ENCODE data around the gene METRNL. TPM values are rescaled to one million over a fixed set of nuclear protein-coding genes. Genes with fewer than 3 reads are reported as not detected.
"Not testable (repeated sequence)": the region's sequence is repeated elsewhere in the genome, so short reads cannot be mapped to it uniquely, and the experiment has no call there.

METRNL gene
- total RNA-seq, 1 donor from 2014 or later, result 47.1 TPM

GRCh38 chr17:83132251-83133081 is 53.1 kb downstream of the METRNL start:
- Mint-ChIP-seq H3K36me3 (ENCODE audit: unreplicated experiment) (no peaks in the 10 kb centered on the region), H3K9me3 (ENCODE audit: unreplicated experiment) (peaks cover 2% of the 10 kb centered on the region), H3K4me1 (ENCODE audit: low read depth, unreplicated experiment) (peaks cover 2% of the 10 kb centered on the region), H3K27ac (ENCODE audit: unreplicated experiment) (no peak overlapping the region), H3K27me3 (ENCODE audit: unreplicated experiment) (peaks cover 2% of the 10 kb centered on the region), H3K4me3 (ENCODE audit: unreplicated experiment) (no peak overlapping the region)
- DNase-seq, result no peak
- TF ChIP-seq CTCF (IDR thresholded peaks at IDR 0.05; ENCODE audit: partially characterized antibody, unreplicated experiment), result no peak

GRCh38 chr17:83133302-83134121 is 54.1 kb downstream of the METRNL start:
- TF ChIP-seq CTCF (IDR thresholded peaks at IDR 0.05; ENCODE audit: partially characterized antibody, unreplicated experiment), result no peak
- no peaks in the 10 kb centered on the region for H3K36me3 Mint-ChIP-seq (ENCODE audit: unreplicated experiment)
- H3K4me1 Mint-ChIP-seq (ENCODE audit: low read depth, unreplicated experiment), result peaks cover 2% of the 10 kb centered on the region
- no peak overlapping the region for H3K27ac Mint-ChIP-seq (ENCODE audit: unreplicated experiment)
- peaks cover 2% of the 10 kb centered on the region for H3K9me3 Mint-ChIP-seq (ENCODE audit: unreplicated experiment)
- no peak for DNase-seq
- no peaks in the 10 kb centered on the region for H3K27me3 Mint-ChIP-seq (ENCODE audit: unreplicated experiment)
- no peak overlapping the region for H3K4me3 Mint-ChIP-seq (ENCODE audit: unreplicated experiment)

GRCh38 chr17:83134456-83134855 is 55.0 kb downstream of the METRNL start:
- not testable (repeated sequence) for H3K4me1 Mint-ChIP-seq (ENCODE audit: low read depth, unreplicated experiment); H3K9me3 Mint-ChIP-seq (ENCODE audit: unreplicated experiment); H3K27ac Mint-ChIP-seq (ENCODE audit: unreplicated experiment); H3K36me3 Mint-ChIP-seq (ENCODE audit: unreplicated experiment); H3K4me3 Mint-ChIP-seq (ENCODE audit: unreplicated experiment); DNase-seq; H3K27me3 Mint-ChIP-seq (ENCODE audit: unreplicated experiment)

- Mint-ChIP-seq H3K27ac (ENCODE audit: unreplicated experiment) (no peak overlapping the region), H3K36me3 (ENCODE audit: unreplicated experiment) (peaks cover 5% of the 10 kb centered on the region), H3K9me3 (ENCODE audit: unreplicated experiment) (peaks cover 2% of the 10 kb centered on the region), H3K4me1 (ENCODE audit: low read depth, unreplicated experiment) (peaks cover 2% of the 10 kb centered on the region), H3K27me3 (ENCODE audit: unreplicated experiment) (no peaks in the 10 kb centered on the region), H3K4me3 (ENCODE audit: unreplicated experiment) (no peak overlapping the region)
- no peak for DNase-seq
- TF ChIP-seq CTCF (IDR thresholded peaks at IDR 0.05; ENCODE audit: partially characterized antibody, unreplicated experiment), result no peak
Measured at GRCh38 chr17:83135692-83136091, 56.3 kb downstream of the METRNL start.

GRCh38 chr17:83136156-83136555 is 56.7 kb downstream of the METRNL start:
- Mint-ChIP-seq H3K4me3 (ENCODE audit: unreplicated experiment) (no peak overlapping the region), H3K27ac (ENCODE audit: unreplicated experiment) (no peak overlapping the region), H3K36me3 (ENCODE audit: unreplicated experiment) (peaks cover 6% of the 10 kb centered on the region), H3K27me3 (ENCODE audit: unreplicated experiment) (no peaks in the 10 kb centered on the region), H3K9me3 (ENCODE audit: unreplicated experiment) (peaks cover 2% of the 10 kb centered on the region), H3K4me1 (ENCODE audit: low read depth, unreplicated experiment) (peaks cover 2% of the 10 kb centered on the region)
- no peak for DNase-seq
- no peak for TF ChIP-seq CTCF (IDR thresholded peaks at IDR 0.05; ENCODE audit: partially characterized antibody, unreplicated experiment)

Measured in glutamatergic neuron (in vitro differentiated cells).